ENCODE data around the gene C17orf50.

Gene C17orf50

GRCh38 chr17:35760587-35760986 is at the start of gene C17orf50:
Gene C17orf50 (plus strand): TSS chr17:35760887. CDS start chr17:35760942, 55 bp downstream.
- TF ChIP-seq CTCF (conservative IDR thresholded peaks at IDR 0.05) = no peak
- H3K27ac ChIP-seq = no peak within 1 kb of the TSS

GRCh38 chr17:35710950-35711349 is 49.7 kb upstream of the C17orf50 start:
- H3K27ac ChIP-seq = no peak overlapping the region
- TF ChIP-seq CTCF (conservative IDR thresholded peaks at IDR 0.05) = no peak

- H3K27ac ChIP-seq = no peak overlapping the region
- no peak for TF ChIP-seq CTCF (conservative IDR thresholded peaks at IDR 0.05)
Observed at GRCh38 chr17:35713069-35713728, 47.5 kb upstream of the C17orf50 start.

- no peak overlapping the region for H3K27ac ChIP-seq
- TF ChIP-seq CTCF (conservative IDR thresholded peaks at IDR 0.05) = no peak
Observed at GRCh38 chr17:35714988-35715387, 45.7 kb upstream of the C17orf50 start.

- H3K27ac ChIP-seq = no peak overlapping the region
- no peak for TF ChIP-seq CTCF (conservative IDR thresholded peaks at IDR 0.05)
Observed at GRCh38 chr17:35715416-35715815, 45.3 kb upstream of the C17orf50 start.

- TF ChIP-seq CTCF (conservative IDR thresholded peaks at IDR 0.05) = no peak
- peak overlapping the region; percentile 30; the same call in 1 of the 2 replicates for H3K27ac ChIP-seq
Observed at GRCh38 chr17:35716173-35716572, 44.5 kb upstream of the C17orf50 start.

- peak overlapping the region; percentile 30 for H3K27ac ChIP-seq
- no peak for TF ChIP-seq CTCF (conservative IDR thresholded peaks at IDR 0.05)
Observed at GRCh38 chr17:35716897-35717465, 43.7 kb upstream of the C17orf50 start.
